Smooth muscle cell (in vitro differentiated cells): ENCODE data around the gene ZMYND15. TPM values are rescaled to one million over a fixed set of nuclear protein-coding genes. Genes with fewer than 3 reads are reported as not detected.

Experiments used
- DNase-seq: peaks from one replicate; lab custom pipeline; 2025; ENCODE audit not compliant: unreplicated experiment; lab: John Stamatoyannopoulos, UW
- H2AFZ ChIP-seq: fragments of 200-600 bp; sonication (generic); 2 replicates; pipeline ENCODE4 v1.6.0; 2016; ENCODE audit warnings: antibody characterized with exemption, low read depth, mild to moderate bottlenecking
- H3F3A ChIP-seq: fragments of 200-600 bp; sonication (generic); 2 replicates; pipeline ENCODE4 v1.6.0; 2017; ENCODE audit warnings: antibody characterized with exemption, low read depth
- H3K27ac ChIP-seq: fragments of 200-600 bp; sonication (generic); 2 replicates; pipeline ENCODE4 v1.5.1; 2016; ENCODE audit warnings: low read depth, mild to moderate bottlenecking
- H3K27me3 ChIP-seq: fragments of 200-600 bp; sonication (generic); 2 replicates; pipeline ENCODE4 v1.6.1; 2016; ENCODE audit warnings: low read depth, mild to moderate bottlenecking
- H3K36me3 ChIP-seq: fragments of 200-600 bp; sonication (generic); 2 replicates; pipeline ENCODE4 v1.5.1; 2016; ENCODE audit warnings: low read depth
- H3K4me1 ChIP-seq: fragments of 200-600 bp; sonication (generic); 2 replicates; pipeline ENCODE4 v1.5.1; 2016; ENCODE audit warnings: low read depth
- H3K4me2 ChIP-seq: fragments of 200-600 bp; sonication (generic); 2 replicates; pipeline ENCODE4 v1.6.0; 2016; ENCODE audit warnings: mild to moderate bottlenecking
- H3K4me3 ChIP-seq: fragments of 200-600 bp; sonication (generic); 2 replicates; pipeline ENCODE4 v1.5.1; 2016; ENCODE audit warnings: mild to moderate bottlenecking
- H3K79me2 ChIP-seq: fragments of 200-600 bp; sonication (generic); 2 replicates; pipeline ENCODE4 v1.6.0; 2016; ENCODE audit warnings: low read depth, mild to moderate bottlenecking
- H3K9ac ChIP-seq: fragments of 200-600 bp; sonication (generic); 2 replicates; pipeline ENCODE4 v1.6.0; 2016; ENCODE audit warnings: low read depth
- H3K9me3 ChIP-seq: fragments of 200-600 bp; sonication (generic); replicated peaks from 2 replicates; pipeline ENCODE4 v1.5.1; 2016; ENCODE audit warnings: low read depth
- H4K20me1 ChIP-seq: fragments of 200-600 bp; sonication (generic); 2 replicates; pipeline ENCODE4 v1.6.0; 2016; ENCODE audit warnings: low read depth
- WGBS: methylation state at CpG from one replicate; pipeline ENCODE4 v1.1.7; 2016; ENCODE audit warnings: low lambda C conversion rate; 5-methylcytosine and 5-hydroxymethylcytosine counted together
- polyA plus RNA-seq: library from polyadenylated mRNA; unstranded; fragments of >200 nt; fragmentation: Nextera tagmentation; extraction: Ambion mirVana; gene quantifications from 2 replicates; pipeline ENCODE4 v1.2.1, GENCODE V29; 2016
- total RNA-seq: library from RNA; depleted of rRNA; stranded (reverse); fragments of >200 nt; gene quantifications from 2 replicates; pipeline ENCODE4 v1.2.3, GENCODE V29; 2014
- TF ChIP-seq, protein P1 (sequence below): fragments of 200-600 bp; sonication (generic); IDR thresholded peaks from 2 replicates; pipeline ENCODE4 v1.5.1; 2017; ENCODE audit warnings: borderline replicate concordance, mild to moderate bottlenecking, antibody characterized with exemption; ENCODE audit not compliant: insufficient read depth, poor library complexity, severe bottlenecking

ZMYND15 gene
- total and polyA plus RNA-seq, 2 experiments from 2014 or later: not detected

DNA sequence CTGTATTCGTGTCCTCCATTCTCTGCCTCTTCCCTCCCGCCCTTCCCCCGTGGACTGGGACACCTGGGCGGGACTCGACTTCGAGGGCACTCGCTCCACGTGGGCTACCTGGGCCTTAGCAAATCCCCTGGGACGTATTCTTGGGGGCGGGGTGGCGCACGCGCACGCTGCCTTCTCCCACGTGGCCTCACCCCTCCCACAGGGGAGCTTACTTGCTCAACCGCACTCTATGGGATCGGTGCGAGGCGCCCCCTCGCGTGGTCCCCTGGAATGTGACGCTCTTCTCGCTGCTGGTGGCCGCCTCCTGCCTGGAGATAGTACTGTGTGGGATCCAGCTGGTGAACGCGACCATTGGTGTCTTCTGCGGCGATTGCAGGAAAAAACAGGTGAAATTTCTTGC, 43.0 kb downstream of the ZMYND15 start:
- no peak for DNase-seq
- Histone ChIP-seq H3K9ac (no peak overlapping the region), H3F3A (no peaks in the 10 kb centered on the region), H4K20me1 (no peaks in the 10 kb centered on the region), H3K36me3 (no peaks in the 10 kb centered on the region), H2AFZ (no peak overlapping the region), H3K4me3 (no peak overlapping the region), H3K27me3 (peaks cover 11% of the 10 kb centered on the region), H3K4me2 (no peak overlapping the region), H3K79me2 (no peaks in the 10 kb centered on the region), H3K4me1 (peaks cover 10% of the 10 kb centered on the region), H3K9me3 (no peaks in the 10 kb centered on the region), H3K27ac (no peak overlapping the region)
- TF ChIP-seq, protein P1, sequence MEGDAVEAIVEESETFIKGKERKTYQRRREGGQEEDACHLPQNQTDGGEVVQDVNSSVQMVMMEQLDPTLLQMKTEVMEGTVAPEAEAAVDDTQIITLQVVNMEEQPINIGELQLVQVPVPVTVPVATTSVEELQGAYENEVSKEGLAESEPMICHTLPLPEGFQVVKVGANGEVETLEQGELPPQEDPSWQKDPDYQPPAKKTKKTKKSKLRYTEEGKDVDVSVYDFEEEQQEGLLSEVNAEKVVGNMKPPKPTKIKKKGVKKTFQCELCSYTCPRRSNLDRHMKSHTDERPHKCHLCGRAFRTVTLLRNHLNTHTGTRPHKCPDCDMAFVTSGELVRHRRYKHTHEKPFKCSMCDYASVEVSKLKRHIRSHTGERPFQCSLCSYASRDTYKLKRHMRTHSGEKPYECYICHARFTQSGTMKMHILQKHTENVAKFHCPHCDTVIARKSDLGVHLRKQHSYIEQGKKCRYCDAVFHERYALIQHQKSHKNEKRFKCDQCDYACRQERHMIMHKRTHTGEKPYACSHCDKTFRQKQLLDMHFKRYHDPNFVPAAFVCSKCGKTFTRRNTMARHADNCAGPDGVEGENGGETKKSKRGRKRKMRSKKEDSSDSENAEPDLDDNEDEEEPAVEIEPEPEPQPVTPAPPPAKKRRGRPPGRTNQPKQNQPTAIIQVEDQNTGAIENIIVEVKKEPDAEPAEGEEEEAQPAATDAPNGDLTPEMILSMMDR: no peak
- WGBS: 58% methylated on average over 22 of the region's 28 CpGs

DNA sequence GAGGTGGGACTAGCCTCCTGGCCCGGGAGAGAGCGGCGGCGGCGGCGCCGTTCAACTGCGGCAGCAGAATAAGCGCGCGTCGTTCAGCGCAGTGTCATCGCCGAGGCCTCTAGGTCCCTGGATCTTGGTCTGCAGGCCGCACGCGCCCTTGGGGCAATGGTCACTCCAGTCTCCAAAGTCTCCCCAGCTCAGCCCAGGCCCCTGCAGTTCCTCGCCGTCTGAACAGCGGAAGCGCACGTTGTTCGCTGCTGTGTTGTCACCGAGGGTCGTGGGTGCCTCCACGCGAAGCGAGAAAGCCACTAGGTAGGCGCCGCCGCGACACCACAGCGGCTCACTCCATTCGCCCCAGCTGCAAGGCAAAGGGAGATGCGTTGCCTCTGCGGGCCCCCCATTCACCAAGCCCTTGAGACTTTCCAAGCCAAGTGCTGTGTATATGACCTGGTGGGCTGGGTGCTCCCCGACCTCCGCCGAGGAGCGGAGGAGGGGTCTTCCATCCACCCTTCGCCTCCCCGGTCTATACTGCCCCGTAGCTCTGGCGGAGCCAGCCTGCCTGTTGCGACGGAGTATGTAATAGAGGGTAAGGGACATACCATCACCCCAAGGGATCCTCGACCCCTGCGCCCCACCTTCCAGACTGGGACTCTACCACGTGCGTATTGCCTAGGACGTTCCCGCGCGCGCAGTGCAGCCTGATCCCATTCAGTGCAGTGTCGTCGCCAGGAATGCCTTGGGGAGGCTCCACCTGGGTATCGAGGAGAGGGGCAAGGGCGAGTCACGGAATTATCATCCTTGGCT, 45.9 kb downstream of the ZMYND15 start:
- H3F3A ChIP-seq: no peaks in the 10 kb centered on the region
- no peaks in the 10 kb centered on the region for H3K36me3 ChIP-seq
- H4K20me1 ChIP-seq: no peaks in the 10 kb centered on the region
- TF ChIP-seq, protein P1: no peak
- peaks cover 18% of the 10 kb centered on the region for H3K4me1 ChIP-seq
- WGBS: 91% methylated on average over 61 of the region's 61 CpGs
- no peak overlapping the region for H3K27ac ChIP-seq
- no peak overlapping the region for H3K4me3 ChIP-seq
- no peak for DNase-seq
- no peak overlapping the region for H2AFZ ChIP-seq
- H3K79me2 ChIP-seq: no peaks in the 10 kb centered on the region
- no peak overlapping the region for H3K9ac ChIP-seq
- H3K4me2 ChIP-seq: no peak overlapping the region
- no peaks in the 10 kb centered on the region for H3K9me3 ChIP-seq
- H3K27me3 ChIP-seq: peaks cover 7% of the 10 kb centered on the region

DNA sequence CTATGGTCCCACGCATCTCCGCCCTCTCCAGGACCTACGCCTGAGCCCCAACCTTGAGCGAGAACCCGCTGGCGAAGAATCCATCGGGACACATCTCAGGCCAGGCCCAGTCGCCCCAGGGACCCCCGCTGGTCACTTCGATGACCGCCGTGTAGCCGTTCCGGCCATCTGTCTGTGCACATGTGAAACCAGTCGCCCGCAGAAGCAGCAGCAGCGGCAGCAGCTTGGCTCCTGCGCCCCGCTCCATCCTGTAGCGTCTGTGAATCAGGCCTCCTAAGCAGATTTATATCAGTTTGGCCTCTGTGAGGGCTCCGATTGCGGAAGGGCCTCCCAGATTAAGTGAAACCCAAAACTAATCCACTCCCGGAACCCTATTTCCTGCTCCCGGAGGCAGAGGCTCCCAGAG, 46.5 kb downstream of the ZMYND15 start, which contains the start of gene VMO1:
VMO1 (minus strand) TSS at position 259 of the 406 bp plus-strand sequence; CDS start at position 247, 12 bp downstream.
- H3K4me1 ChIP-seq: peaks cover 18% of the 10 kb centered on the region
- peak within 1 kb of the TSS; percentile 48 for H2AFZ ChIP-seq
- H4K20me1 ChIP-seq: no peaks in the 10 kb centered on the region
- peak within 1 kb of the TSS; percentile 35 for H3K4me3 ChIP-seq
- no peak within 1 kb of the TSS for H3K9ac ChIP-seq
- H3K79me2 ChIP-seq: no peaks in the 10 kb centered on the region
- H3K36me3 ChIP-seq: no peaks in the 10 kb centered on the region
- DNase-seq: no peak
- H3K27me3 ChIP-seq: peaks cover 7% of the 10 kb centered on the region
- H3K4me2 ChIP-seq: peak within 1 kb of the TSS; percentile 83
- H3K9me3 ChIP-seq: no peaks in the 10 kb centered on the region
- WGBS: 68% methylated on average over 24 of the region's 24 CpGs
- H3K27ac ChIP-seq: no peak within 1 kb of the TSS
- TF ChIP-seq, protein P1: no peak
- H3F3A ChIP-seq: no peaks in the 10 kb centered on the region
